Activated CD8-positive, alpha-beta memory T cell treated with anti-CD3 and anti-CD28 coated beads for 24 hours (primary cell): Measurements from ENCODE around the gene WFDC1.
"Not testable (repeated sequence)": the region's sequence is repeated elsewhere in the genome, so short reads cannot be mapped to it uniquely, and the experiment has no call there.

Source experiments
- DNase-seq: peaks from one replicate; pipeline ENCODE4 v3.0.0-alpha.2; 2020

The WFDC1 gene

DNA sequence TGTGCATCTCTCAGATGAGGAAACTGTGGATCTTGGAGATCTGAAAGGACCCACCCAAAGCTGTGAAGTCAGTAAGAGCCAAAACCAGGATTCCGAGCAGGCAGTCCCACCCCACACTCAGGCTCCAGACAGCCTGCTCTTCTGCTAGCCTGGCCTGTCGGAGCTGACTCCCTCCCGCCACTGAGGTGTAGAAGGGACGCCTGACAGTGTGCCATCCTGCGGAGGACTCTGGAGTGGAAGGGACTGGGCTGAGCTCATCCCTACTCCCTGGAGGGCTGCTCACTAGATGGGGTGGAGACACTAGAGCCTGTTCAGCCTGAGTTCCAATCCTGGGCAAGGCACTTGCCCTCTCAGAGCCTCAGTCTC lies 36.0 kb downstream of the WFDC1 start:
- DNase-seq: no peak

DNA sequence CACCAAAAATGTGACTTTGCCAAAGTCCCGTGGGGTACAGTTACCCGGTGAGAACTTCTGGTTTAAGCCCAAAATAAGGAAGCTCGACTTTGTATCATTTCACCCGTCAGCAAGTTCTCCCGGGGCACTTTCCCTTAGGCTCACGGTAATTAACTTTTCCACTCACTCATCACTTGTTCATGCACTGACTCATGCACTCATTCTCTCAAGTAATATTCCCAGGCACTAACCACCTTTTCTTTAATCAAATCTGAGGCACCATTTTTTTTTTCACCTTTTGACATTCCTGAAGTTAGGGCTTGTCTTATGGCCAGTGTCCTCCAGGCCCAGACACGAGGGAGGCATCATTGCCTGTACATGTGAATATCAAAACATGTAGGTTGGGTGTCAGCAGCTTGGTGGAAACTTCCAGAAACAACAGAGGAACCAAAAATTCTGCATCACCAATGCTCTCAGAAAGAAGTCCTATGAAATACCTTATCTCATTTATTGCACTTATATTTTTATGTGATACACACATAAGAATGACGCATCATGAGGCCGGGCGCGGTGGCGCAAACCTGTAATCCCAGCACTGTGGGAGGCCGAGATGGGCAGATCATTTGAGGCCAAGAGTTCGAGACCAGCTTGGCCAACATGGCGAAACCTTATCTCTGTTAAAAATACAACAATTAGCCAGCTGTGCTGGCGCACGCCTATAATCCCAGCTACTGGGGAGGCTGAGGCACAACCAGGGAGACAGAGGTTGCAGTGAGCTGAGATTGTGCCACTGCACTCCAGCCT lies 37.5 kb downstream of the WFDC1 start:
- DNase-seq: no peak

GRCh38 chr16:84332975-84333684 lies 38.5 kb downstream of the WFDC1 start:
- no peak for DNase-seq

- DNase-seq: no peak
Observed at GRCh38 chr16:84334058-84334457, 39.4 kb downstream of the WFDC1 start.

- no peak for DNase-seq
Observed at GRCh38 chr16:84334482-84334881, 39.8 kb downstream of the WFDC1 start.

DNA sequence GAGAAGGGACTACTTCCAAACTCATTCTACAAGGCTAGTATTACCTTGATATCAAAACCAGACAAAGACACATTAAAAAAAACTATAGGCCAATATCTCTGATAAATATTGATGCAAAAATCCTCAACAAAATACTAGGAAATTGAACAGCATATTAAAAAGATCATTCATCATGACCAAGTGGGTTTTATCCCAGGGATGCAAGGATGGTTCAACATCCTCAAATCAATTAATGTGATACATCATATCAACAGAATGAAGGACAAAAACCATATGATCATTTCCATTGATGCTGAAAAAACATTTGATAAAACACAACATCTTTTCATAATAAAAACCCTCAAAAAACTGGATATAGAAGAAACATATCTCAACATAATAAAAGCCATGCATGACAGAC lies 42.6 kb downstream of the WFDC1 start:
- not testable (repeated sequence) for DNase-seq

DNA sequence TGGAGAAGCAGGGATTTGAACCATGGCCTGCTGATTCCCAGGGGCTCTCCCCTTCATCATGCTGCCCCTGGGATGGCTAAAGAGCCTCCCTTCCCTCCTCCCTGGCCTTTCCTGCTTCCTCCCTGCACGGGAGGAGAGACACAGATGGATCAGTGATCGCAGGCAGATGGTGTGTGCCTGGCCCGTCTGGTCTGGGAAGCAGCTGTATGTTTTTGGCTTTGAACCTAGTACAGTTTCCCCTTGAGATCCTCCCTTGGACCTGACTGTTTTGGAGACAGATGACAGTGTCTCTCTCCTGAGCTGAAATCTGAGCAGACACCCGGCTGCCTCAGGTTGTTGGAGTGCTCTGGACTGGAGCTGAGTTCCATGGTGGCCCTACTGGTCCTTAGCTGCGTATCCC lies 44.6 kb downstream of the WFDC1 start:
- no peak for DNase-seq

DNA sequence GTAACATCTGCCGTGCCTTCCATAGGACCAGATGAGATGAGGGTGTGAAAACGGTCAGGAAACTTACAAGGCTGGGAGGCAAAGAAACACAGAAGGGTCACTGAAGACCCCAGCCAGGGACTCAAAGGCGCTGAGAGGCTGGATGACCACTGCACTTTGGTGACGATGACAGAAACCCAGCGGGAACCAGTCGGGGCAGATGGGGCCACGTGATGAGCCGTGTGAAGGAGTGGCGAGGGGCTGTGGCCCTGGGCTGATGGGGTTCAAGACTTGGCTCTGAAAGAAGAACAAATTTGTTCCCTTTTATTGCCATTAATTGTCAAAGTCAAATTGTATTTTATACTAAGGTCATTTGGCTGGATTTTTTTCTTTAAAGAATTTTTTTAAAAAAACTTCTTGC lies 45.1 kb downstream of the WFDC1 start:
- DNase-seq: no peak

DNA sequence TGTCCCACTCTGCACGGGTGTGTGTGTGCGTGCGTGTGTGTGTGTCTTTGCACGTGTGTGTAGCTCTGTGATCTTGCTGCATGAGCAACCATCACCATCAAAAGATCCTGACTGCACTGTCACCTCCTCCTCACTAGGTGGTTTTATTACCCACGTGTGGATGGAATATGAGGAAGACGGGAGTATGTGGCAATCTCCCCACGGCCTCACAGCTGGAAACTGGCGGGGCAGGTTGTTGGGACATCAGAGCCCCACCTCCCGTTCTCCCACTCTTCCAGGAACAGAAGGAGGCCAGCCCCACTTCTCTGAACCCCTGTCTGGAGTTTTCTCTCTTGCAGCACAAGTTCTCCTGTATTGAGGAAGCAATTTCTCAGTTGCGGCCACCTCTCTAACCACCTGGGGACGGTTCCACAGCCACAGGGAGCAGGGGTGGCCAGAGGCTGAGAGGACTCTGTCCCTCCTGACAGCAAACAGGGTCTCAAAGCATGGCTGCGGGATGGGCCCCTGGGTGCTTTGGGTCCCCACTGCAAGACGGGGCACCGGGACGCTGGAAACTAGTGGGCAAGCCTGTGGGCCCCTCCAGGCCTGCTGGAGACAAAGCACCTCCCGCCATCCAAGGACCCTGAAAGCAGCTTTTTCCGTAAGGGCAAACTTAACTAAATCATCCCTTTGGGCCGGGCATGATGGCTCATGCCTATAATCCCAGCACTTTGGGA lies 45.8 kb downstream of the WFDC1 start:
- no peak for DNase-seq

- no peak for DNase-seq
Observed at GRCh38 chr16:84341528-84342295, 47.0 kb downstream of the WFDC1 start.

DNA sequence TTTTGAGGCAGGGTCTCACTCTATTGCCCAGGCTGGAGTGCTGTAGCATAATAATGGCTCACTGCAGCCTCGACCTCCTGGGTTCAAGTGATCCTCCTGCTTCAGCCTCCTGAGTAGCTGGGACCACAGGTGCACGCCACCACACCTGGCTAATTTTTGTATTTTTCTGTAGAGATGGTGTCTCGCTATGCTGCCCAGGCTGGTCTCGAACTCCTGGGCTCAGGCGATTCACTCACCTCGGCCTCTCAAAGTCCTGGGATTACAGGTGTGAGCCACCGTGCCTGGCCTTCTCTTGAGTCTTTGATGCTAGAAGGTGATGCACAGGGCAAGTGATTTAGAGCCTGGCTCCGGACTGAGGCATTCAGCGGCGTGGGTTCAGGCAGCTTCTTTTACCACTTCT lies 49.1 kb downstream of the WFDC1 start:
- not testable (repeated sequence) for DNase-seq

- no peak for DNase-seq
Observed at GRCh38 chr16:84344781-84345180, 50.1 kb downstream of the WFDC1 start.

DNA sequence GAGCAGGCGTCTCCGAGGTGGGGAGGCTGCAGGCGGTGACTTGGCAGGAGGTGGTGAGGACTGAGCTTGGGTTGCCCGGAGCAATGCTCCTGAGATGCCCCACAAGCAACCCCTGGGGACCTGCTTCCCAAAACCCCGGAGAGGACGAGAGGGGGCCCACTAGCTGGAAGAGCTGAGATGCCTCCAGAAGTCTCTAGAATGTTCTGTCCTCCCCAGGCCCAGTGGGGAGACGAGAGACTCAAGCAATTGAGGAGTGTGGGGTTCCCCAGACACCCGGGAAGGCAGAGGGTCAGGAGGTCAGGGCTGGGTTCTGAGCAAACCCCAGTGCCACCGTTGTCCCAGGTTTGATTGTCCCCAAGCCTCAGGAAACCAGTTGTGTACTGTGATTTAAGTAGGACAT lies 52.5 kb downstream of the WFDC1 start:
- DNase-seq: no peak

DNA sequence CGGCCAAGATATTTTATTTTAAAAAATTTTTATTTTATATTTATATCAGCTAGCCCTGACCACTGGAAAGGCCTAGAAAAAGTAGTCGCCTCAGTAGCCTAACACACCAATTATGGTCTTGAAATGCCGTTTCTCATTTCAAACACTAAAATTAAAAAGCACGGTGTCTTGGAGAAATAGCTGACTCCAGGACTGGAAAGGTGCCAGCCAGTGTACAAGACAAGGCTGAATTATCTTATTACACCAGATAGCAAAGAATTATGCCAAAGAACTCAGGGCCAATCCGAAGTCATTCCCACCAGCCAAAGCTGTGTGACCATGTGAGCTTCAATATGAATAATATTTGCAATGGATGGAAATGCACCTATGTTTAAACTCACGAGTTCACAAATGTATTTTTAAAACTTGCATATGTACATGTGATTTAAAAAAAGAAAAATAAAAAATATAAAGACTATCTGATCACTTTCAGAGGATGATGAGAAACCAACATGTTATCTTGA lies 53.8 kb downstream of the WFDC1 start:
- DNase-seq: no peak

GRCh38 chr16:84349862-84350684 lies 55.4 kb downstream of the WFDC1 start:
- DNase-seq: no peak

DNA sequence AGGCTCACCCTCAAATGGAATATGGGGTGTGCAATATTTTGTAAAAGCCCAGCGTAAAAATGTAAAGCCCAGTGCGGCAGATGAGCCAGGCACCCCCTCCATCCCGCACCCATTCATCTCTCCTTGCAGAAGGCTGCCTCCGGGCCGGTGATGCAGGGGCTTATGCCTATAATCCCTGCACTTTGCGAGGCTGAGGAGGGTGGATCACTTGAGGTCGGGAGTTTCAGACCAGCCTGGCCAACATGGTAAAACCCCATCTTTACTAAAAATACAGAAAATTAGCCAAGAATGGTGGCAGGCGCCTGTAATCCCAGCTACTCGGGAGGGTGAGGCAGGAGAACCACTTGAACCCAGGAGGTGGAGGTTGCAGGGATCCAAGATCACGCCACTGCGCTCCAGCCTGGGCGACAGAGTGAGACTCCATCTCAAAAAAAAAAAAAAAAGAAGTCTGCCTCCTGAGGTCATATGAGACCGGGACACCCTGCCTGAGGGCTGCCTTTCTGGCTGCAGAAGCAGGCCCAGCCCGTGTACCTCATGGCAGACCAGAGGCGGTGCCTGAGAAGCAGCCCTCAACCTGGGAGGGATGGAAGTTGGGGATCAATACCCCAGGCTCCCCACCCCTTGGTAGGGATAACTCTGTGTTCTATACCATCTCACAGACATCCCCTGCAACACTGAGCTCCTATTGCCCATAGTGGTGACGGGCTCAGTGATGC lies 56.2 kb downstream of the WFDC1 start:
- no peak for DNase-seq

GRCh38 chr16:84351630-84352029 lies 57.0 kb downstream of the WFDC1 start:
- no peak for DNase-seq

DNA sequence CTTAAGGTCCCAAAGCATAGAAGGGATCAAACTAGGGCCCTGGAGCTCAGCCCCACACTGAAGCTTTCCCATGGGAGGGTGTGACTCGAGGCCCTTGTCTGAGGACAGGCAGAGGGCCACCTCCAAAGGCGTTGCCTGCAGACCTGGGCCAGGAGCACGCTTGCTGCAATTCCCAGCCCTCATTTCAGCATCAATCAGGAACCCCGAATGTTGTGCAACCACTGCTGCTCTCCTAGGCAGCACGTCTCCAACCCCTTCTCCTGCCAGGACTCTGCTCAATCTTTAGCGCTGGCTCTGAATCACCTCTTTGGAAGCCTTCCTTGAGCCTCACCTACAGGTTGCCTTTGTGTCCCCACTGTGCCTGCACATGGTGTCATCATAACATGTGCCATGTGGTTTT lies 59.6 kb downstream of the WFDC1 start:
- DNase-seq: no peak

DNA sequence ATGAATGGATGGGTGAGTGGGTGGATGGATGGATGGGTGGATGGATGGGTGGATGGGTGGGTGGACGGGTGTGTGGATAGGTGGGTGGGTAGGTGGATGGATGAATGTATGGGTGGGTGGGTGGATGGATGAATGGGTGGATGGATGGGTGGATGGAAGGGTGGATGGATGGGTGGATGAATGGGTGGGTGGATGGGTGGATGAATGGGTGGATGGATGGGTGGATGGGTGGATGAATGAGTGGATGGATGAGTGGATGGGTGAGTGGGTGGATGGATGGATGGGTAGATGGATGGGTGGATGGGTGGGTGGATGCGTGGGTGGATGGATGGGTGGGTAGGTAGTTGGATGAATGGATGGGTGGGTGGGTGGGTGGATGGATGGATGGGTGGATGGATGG lies 60.5 kb downstream of the WFDC1 start:
- no peak for DNase-seq

DNA sequence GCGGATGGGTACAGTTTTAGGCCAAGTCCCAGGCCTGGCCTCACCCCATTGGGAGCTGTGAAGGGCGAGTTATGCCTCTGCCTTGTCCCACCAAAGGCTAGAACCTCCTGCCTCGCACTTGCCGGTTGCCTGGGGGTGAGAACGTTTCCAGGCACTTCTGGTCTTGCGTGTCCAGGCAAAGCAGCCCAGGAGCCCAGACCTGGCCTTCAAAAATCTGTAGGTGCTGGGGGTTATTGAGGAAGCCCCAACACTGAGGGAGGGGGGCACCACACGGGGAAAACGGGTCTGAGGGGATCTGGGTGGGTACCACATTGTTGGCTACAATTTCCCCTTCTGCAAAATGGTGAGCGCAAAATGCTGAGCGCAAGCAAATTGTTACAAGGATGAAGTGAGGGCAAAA lies 61.5 kb downstream of the WFDC1 start:
- DNase-seq: no peak

- DNase-seq: no peak
Observed at GRCh38 chr16:84356591-84357116, 62.0 kb downstream of the WFDC1 start.
